Panc1 (cell line): ENCODE results near the gene TM9SF4. TPM values are rescaled to one million over a fixed set of nuclear protein-coding genes. Genes with fewer than 3 reads are reported as not detected.

Source experiments
- ATAC-seq: fragments of 200-7000 bp; cut with Tn5 transposase; 2 replicates; pipeline ENCODE4 v1.9.1; 2020; ENCODE audit warnings: mild to moderate bottlenecking, moderate library complexity
- BruUV-seq: library from RNA; stranded (reverse); fragments of 400-500 nt; replicated peaks from 2 replicates; lab custom pipeline; 2021; lab: Mats Ljungman, UMichigan
- CTCF ChIA-PET: fragments of 300-600 bp; sonication (Branson Sonifier 250); formaldehyde crosslinking; loops from one replicate; lab custom pipeline; 2022; ENCODE audit warnings: antibody characterized with exemption; lab: Charles Lee
- POLR2A ChIA-PET: fragments of 300-600 bp; sonication (Branson Sonifier 250); formaldehyde crosslinking; loops from one replicate; lab custom pipeline; 2022; ENCODE audit warnings: antibody characterized with exemption; lab: Charles Lee
- DNase-seq: peaks from one replicate; pipeline ENCODE4 v3.0.0-alpha.2; 2010; ENCODE audit warnings: low read depth, low spot score
- H3K27ac ChIP-seq: 2 replicates; pipeline ENCODE4 v1.5.1; 2011; ENCODE audit warnings: mild to moderate bottlenecking, low read length, inconsistent platforms
- H3K27me3 ChIP-seq: fragments of 200-500 bp; sonication (Bioruptor generic); 2 replicates; pipeline ENCODE4 v1.6.0; 2014; ENCODE audit warnings: low read length, inconsistent platforms; ENCODE audit not compliant: control insufficient read depth, insufficient read depth
- H3K36me3 ChIP-seq: fragments of 200-500 bp; sonication (Bioruptor generic); 2 replicates; pipeline ENCODE4 v1.5.1; 2014; ENCODE audit warnings: inconsistent platforms, mild to moderate bottlenecking, low read length, moderate library complexity; ENCODE audit not compliant: control insufficient read depth, insufficient read depth
- H3K4me1 ChIP-seq: 2 replicates; pipeline ENCODE4 v1.5.1; 2011; ENCODE audit warnings: inconsistent platforms, mild to moderate bottlenecking, low read length, moderate library complexity; ENCODE audit not compliant: control insufficient read depth, insufficient read depth
- H3K4me3 ChIP-seq, 2 experiments: 2 replicates each; pipeline ENCODE4 v1.5.1; 2011 to 2012; ENCODE audit warnings: low read depth in 2 of 2, low read length in 2 of 2, mild to moderate bottlenecking in 2 of 2, inconsistent platforms in 1 of 2, moderate library complexity in 1 of 2
- H3K9me3 ChIP-seq: fragments of 200-500 bp; sonication (Bioruptor generic); 2 replicates; pipeline ENCODE4 v1.5.1; 2014; ENCODE audit warnings: low read depth, mild to moderate bottlenecking, inconsistent platforms, low read length, moderate library complexity; ENCODE audit not compliant: control insufficient read depth, insufficient read depth
- CTCF ChIP-seq: fragments of 450-650 bp; IDR thresholded peaks from 2 replicates; pipeline ENCODE4 v1.5.1; 2017; ENCODE audit warnings: mild to moderate bottlenecking
- POLR2AphosphoS5 ChIP-seq: IDR thresholded peaks from 2 replicates; pipeline ENCODE4 v1.6.1; 2012; ENCODE audit warnings: mild to moderate bottlenecking, low read depth, low read length, moderate library complexity
- REST ChIP-seq, 2 experiments: IDR thresholded peaks; 2 replicates each; pipeline ENCODE4 v1.6.1; 2011 to 2012; ENCODE audit warnings: low read depth in 2 of 2, control low read depth in 1 of 2, low read length in 1 of 2, mild to moderate bottlenecking in 1 of 2, moderate library complexity in 1 of 2; ENCODE audit not compliant: insufficient read depth in 1 of 2
- SIN3A ChIP-seq: IDR thresholded peaks from 2 replicates; pipeline ENCODE4 v1.6.1; 2012; ENCODE audit warnings: low read depth, mild to moderate bottlenecking, low read length, moderate library complexity, borderline replicate concordance; ENCODE audit not compliant: insufficient read depth
- TCF7L2 ChIP-seq: IDR thresholded peaks from 2 replicates; pipeline ENCODE4 v1.6.1; 2011; ENCODE audit warnings: mild to moderate bottlenecking, low read depth, low read length, inconsistent platforms
- in situ Hi-C: cut with HindIII; loops from 2 replicates; pipeline ENCODE4 v1.10.0; 2016; ENCODE audit warnings: low sequenced_read_pairs, low pct_unique_long_range_greater_than_20kb
- intact Hi-C: fragments of 100-400 bp; cut with micrococcal nuclease; formaldehyde crosslinking; loops from one replicate; pipeline ENCODE4 v1.10.0; 2022; ENCODE audit not compliant: unreplicated experiment
- total RNA-seq: library from RNA; stranded (reverse); gene quantifications from one replicate; pipeline ENCODE4 v1.2.1, GENCODE V29; 2021; ENCODE audit not compliant: unreplicated experiment

The TM9SF4 gene
- total RNA-seq, 1 experiment from 2014 or later: 180 TPM

DNA sequence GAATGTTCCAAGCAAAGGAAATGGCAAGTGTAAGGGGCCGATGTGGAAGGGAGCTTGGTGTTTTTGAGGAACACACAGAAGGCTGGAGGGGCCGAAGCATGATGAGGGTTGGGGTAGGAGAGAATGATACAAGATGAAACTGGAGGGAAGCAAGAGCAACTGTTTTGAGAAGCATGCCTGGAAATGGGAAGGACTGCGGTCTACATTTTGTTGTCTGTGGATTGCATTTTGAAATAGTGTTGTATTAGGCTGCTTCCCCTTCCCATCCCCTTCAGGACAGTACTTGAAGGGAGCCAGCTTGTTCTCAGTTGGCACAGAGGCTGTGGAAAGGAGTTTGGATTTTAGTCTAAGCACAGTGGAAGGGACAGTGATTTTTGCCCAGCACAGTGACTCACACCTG is 2.2 kb downstream of the TM9SF4 start:
- H3K27me3 ChIP-seq: no peaks in the 10 kb centered on the region
- H3K9me3 ChIP-seq: peaks cover 8% of the 10 kb centered on the region; the same call in 1 of the 2 replicates
- ATAC-seq (no peak), DNase-seq (no peak)
- ChIA-PET CTCF (interaction anchor here (0.7 kb wide), 1 partner anchor 17 kb away, joined by 3 read pairs; no protein-coding TSS in a partner anchor), POLR2A (interaction anchor here (0.7 kb wide), 1 partner anchor 12 kb away, joined by 13 read pairs; no protein-coding TSS in a partner anchor)
- BruUV-seq: no TSS peak
- in situ Hi-C loops (no loop called here), intact Hi-C loops (no loop called here)
- peaks cover 33% of the 10 kb centered on the region for H3K4me1 ChIP-seq
- H3K27ac ChIP-seq: no peak overlapping the region
- TF ChIP-seq POLR2AphosphoS5 (no peak), TCF7L2 (no peak), REST (IDR thresholded peaks at IDR 0.05; ENCODE audit: insufficient read depth in 1 of 2, low read depth in 2 of 2, low read length in 1 of 2) (no peak), CTCF (no peak), SIN3A (no peak)
- H3K4me3 ChIP-seq: no peak overlapping the region
- H3K36me3 ChIP-seq: no peaks in the 10 kb centered on the region

DNA sequence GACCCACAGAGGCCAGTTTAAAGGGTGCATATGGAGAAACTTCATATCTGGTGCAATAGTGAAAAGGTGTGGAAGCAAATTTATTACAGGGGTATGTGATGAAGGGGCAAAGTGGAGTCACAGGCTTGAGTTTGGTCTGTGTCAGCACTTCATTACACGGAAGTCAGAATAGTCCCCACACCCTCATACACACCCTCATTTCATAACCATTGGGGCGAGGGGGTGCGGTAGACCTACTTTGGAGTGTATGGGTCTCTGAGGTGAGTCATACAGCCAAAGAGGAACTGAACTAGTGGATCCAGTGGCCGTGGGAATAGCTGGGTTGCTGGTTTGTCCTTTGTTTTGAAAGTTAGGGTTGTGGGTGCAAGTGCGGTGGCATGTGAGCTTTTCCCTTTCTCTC is 3.3 kb downstream of the TM9SF4 start:
- Histone ChIP-seq H3K36me3 (no peaks in the 10 kb centered on the region), H3K27me3 (no peaks in the 10 kb centered on the region), H3K9me3 (peaks cover 8% of the 10 kb centered on the region; the same call in 1 of the 2 replicates), H3K27ac (no peak overlapping the region), H3K4me1 (peaks cover 43% of the 10 kb centered on the region), H3K4me3 (no peak overlapping the region)
- ATAC-seq: no peak
- POLR2A ChIA-PET: interaction anchor here (0.6 kb wide), 1 partner anchor 216 kb away, joined by 5 read pairs; no protein-coding TSS in a partner anchor
- TF ChIP-seq TCF7L2: no peak
- TF ChIP-seq CTCF: no peak
- no peak for TF ChIP-seq REST (IDR thresholded peaks at IDR 0.05; ENCODE audit: insufficient read depth in 1 of 2, low read depth in 2 of 2, low read length in 1 of 2)
- TF ChIP-seq POLR2AphosphoS5: no peak; the same call in 1 of the 2 replicates
- TF ChIP-seq SIN3A: no peak
- no TSS peak for BruUV-seq
- DNase-seq: no peak
- CTCF ChIA-PET: no interaction called here
- intact Hi-C loops (no loop called here), in situ Hi-C loops (no loop called here)
